Fibroblast of skin of scalp (primary cell): ENCODE results near the gene ZNF385B.
A peak's percentile ranks its signal among the peaks of the same experiment; 100 is the strongest.

Source experiments
- DNase-seq: peaks from one replicate; pipeline ENCODE4 v3.0.0-alpha.2; 2013

Gene ZNF385B

DNA sequence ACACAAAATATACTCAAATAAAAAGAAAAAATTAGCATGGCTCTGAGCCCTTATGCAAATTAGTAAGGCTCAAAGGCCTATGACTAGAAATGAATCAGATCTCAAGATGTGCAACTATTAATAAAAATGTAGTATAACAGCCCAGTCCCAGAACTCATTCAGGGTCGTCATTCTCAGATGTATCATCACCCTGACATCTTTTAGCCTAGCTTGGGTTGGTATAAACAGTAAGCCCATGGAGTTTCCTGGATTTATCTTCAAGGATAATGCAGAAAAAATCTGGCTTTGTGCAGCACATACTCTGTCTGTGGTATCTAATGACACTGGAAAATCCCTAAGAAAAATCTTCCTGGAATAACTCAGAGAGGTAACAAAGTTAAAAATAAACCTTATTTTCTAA lies 239.3 kb downstream of the ZNF385B start:
- DNase-seq = no peak

DNA sequence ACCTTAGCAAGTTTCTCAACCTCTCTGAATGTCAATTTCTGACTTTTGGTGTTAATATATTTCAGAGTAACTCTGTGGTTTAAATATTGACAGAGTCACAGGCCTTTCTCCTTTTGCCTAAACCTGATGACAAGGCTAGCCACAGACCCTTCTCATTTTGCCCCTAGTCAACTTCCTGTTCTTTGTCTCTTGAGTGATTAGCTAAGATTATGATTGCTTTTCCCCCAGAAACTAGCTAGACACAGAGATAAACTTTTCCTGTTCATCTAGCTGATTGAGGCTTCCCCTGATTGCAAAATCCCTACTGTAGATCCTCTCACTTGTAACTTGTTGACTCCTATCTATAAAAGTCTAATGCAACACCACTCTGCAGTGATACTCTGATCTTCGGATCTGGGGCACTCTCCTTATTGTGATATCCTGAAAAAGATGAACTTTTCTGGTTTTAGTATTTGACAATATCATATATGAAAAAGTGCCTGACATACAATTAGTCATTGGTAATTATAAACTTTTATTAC lies 241.4 kb downstream of the ZNF385B start:
- no peak for DNase-seq

DNA sequence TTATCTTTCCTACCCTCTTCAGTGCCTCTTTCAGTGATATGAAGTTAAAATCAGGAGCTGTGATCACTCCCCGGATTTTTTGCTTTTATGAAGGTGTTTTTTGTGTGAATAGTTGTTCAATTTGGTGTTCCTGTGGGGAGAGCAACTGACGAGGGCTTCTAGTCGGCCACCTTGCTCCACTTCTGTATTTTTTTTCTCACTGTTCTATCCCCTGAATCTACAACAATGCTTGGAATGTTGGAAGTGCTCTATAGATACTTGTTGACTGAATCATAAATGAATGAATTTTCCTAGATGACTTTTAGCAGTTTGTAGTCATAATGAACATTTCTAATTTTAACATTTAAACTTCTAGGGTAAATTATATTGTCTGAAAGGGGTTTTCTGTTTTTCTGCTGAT lies 247.3 kb downstream of the ZNF385B start:
- peak; percentile 27 for DNase-seq

DNA sequence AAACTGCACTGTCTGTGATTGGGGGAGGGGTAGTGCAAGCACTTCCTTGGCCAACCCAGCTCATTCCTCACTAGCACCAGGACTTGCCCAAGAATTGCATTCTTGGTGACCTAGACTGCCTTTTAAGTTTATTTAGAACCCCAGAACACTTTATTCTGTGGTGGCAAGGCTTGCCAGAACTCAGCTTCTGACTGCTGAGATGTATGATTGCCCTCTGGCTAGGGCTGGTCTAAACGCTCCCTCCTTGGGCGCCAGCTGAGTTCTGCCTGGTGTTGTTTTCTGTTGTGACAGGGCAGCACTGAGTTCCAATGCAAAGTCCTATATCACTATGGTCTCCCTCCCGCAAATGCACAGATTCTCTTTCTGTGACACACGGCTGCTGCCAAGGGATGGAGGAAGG lies 247.7 kb downstream of the ZNF385B start:
- DNase-seq = peak; percentile 40

DNA sequence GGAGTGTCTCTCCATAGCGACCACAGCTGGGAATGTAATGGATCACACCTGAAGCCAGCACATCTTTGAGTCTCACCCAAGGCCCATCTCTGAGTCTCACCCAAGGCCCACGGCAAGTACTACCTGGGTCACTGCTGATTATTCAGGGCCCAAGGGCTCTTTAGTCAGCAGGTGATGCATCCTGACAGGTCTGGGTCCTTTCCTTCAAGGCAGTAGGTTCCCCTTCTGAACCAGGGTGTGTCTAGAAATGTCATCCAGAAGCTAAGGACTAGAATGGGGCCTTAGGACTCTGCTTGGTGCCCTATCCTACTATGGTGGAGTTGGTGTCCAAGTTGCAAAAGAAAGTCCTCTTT lies 248.1 kb downstream of the ZNF385B start:
- DNase-seq = no peak

DNA sequence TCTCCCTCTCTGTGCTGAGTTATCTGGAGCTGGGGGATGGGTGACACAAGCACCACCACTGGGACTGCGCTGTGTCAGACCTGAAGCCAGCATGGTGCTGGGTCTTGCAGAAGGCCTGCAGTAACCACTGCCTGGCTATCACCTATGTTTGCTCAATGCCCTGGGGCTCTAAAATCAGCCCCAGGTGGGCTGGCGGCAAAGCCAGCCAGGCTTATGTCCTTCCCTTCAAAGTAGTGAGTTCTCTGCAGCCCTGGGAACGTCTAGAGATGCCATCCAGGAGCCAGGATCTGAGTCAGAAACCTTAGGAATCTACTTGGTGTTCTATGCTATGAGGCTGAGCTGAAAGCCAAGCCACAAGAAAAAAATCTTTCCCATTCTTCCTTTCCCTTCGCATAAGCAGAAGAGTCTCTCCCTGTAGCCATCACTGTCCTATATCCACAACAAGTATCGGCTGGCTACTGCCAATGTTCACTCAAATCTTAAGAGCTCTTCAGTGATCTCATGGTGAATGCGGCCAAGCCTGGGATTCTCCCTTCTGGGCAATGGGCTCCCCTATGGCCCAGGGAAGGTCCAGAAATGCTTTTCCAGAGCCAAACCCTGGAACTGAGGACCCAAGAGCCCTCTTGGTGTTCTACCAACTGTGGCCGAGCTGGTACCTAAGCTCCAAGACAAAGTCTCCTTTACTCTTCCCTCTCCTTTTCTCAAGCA lies 248.7 kb downstream of the ZNF385B start:
- peak; percentile 52 for DNase-seq

DNA sequence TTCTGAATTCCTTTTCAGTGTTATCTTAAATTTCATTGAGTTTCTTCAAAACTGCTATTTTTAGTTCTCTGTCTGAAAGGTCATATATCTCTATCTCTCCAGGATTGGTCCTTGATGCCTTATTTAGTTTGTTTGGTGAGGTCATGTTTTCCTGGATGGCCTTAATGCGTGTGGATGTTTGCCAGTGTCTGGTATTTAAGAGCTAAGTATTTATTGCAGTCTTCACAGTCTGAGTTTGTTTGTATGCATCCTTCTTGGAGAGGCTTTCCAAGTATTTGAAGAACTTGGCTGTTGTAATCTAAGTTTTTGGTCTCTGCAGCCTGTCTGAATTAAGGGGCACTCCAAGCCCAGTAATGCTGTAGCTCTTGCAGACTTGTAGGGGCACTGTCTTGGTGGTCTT lies 249.3 kb downstream of the ZNF385B start:
- DNase-seq = peak; percentile 64

DNA sequence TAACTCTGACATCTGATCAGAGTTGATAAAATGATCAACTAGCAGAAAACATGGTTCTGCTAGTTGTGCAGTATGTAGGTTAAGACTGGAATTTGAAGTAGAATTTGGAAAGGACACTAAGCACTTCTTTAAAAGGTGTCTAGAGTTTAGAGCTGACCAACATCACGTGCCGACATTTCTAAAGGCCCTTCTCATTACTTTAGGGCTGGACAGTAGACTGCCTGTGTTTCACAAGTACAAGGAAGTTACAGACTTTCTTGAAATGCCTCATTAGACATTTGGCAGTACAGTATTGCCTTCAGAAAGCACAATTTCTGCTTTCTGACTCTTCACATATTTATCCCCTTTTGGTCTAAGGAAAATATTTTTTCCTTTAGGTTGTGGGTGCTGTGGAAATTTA lies 255.3 kb downstream of the ZNF385B start:
- DNase-seq = no peak

DNA sequence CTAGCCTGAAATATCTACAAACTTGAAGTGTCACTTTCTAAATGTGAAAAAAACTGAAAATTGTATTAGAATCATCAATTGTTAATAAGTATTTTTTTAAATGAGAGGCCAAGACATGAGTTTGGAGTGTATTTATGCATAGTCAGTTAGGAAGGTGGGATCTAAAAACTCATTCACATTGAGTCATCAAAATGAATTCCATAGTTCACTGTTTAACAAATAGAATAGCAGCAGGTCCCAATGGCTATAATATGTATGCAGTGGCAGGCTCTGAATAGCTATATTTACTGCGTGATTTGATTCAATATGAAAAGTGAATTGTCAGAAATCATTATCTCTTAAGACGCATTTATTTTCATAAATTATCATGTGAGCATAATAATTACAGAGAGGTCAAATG lies 256.1 kb downstream of the ZNF385B start:
- DNase-seq = no peak

DNA sequence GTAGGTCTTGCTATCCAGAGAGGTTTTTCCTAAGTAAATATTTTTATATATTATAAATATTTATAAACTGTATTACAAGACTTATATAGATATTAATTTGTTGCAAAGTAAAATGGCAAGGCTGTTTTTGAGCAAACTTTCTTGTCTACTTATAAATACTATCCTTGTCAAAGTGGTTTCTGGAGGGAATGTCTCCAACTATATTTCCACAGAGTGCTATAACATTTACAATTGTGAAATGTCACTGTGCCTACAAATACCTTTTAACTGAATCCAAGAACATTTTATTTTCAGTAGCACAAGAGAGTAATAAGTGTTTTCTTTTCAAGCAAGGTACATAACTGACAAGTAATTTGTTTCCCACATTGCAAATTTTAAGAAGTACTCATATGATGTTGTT lies 256.8 kb downstream of the ZNF385B start:
- DNase-seq = no peak

DNA sequence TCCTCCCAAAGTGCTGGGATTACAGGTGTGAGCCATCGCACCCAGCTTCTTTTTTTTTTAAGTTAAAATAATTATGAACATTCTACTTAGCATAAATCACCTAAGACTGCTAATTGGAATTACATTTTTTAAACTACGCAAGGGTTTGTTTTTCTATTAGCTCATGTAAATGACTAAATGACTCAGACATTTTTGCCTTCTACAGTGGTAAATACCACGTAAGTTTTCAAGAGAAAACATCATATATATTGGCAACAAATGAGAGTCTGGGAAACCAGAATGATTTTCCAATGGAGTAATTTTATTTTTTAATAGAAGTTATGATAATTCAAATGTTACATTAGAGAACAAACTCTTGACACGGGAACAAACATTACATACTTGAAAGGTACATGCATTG lies 259.0 kb downstream of the ZNF385B start:
- DNase-seq = no peak

DNA sequence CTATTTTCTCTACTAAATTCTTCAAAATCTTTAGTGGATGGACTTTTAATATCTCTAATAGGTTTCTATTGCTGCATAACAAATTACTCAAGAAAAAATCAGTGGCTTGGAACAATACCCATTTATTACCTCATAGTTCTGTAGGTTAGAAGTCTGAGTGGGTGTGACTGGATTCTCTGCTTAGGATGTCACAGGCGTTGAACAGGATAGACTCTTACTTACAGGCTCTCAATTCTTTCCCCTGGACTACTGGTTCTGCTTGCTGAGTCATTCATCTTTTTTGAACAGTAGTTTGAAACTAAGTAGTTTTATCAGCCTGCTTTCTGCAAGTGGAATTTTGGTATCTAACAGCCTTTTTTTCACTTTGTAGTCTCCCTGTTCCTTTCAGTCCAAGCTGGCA lies 265.4 kb downstream of the ZNF385B start:
- peak; percentile 27 for DNase-seq

DNA sequence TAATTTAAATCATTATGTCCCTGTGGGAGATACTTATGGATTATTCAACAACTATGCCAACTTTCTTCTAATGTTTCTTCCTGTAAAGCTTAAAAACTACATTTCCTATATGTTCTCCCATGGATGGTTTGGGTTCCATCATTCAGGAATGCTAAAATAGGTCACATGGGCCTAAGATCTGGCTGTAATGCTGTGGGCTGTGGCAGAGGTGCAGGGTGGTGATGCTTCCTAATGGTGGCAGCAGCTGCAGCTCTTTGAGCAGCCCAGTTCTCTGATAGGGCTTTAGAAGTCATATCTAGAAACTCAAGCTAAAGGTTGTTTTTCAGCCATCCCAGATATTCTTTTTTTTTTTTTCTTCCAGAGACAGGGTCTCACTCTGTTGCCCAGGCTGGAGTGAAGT lies 266.1 kb downstream of the ZNF385B start:
- DNase-seq = no peak

DNA sequence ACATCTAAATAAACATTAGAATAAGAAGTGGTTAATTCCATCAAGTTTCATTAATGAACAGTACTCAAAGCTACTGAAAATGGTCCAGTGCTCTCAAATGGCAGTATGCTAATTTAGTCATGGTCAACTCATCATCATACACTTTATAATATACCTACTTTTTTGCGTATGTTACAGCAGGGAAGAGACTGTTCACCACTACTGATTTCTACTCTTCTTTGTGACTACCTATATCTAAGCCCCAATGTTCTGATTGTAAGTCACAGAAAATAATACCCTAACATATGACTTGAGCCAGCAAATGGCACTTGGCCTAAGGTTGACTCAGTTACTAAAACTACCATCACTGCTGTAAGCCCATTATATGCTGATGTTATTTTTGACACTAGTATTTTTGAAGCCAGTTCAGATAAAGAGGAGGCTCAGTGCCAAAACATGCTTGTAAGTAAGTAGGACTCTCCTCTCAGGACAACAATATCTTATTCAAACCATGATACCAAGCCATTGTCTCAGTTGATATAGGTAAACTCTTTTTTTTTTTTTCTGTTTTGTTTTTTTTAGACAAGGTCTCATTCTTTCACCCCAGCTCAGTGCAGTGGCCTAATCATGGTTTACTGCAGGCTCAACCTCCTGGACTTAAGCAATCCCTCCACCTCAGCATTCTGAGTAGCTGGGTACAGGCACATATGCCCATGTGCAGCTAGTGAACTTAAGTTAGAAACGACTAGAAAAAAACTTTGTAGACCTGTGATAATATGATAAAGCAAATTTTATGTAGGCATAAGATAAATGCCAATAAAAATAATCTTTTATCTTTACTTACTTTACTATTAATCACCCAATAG lies 266.9 kb downstream of the ZNF385B start:
- DNase-seq = no peak

DNA sequence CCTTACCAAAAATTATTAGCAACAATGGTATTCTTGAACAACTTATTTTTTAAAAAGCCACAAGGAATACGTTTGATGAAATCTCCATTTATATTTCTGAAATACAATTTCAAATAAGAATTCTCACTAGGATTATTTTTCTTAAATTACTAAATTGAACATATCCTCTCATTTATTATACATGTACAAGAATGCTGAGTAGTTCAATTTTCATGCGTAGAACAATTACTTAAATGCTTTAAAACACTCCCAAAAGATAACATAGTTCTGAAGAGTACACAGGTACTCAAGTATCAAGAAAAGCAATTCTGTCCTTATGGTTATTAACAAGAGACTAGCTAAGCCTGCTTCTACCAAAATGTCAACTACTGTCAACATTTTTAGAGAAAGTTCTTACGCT lies 268.1 kb downstream of the ZNF385B start:
- no peak for DNase-seq

DNA sequence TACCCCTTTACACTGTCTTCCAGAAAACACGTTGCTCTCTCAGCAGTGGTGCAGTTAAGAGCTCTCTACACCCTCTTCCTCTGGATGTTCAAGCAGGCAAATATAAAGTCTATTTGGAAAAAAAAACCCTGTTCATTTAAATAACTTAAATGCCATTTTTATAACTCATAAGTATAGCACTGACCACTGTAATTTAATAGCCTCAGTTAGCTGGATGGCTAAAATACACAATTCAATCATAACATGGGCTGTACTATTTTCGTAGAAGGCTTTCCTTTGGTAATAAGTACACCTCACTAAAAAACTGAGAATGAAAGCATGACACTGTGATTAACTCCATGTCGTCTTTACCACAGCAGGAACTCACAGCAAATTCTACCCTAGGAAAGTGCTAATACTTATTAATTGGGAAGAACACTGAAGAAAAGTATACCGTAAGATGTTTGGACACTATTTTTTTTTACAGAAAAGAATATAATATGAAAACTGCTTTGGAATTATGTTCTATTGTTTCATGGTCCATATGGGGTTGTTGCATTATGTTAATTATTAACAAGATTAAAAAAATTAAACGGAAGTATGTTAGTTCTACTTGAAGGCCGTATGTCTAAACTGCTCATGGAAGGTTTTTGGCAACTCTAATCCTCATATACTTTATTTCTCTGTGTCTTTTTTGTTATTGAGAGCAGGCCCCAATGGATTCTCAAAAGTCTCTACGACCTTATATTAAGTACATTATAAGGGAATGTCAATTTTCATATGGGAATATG lies 269.1 kb downstream of the ZNF385B start:
- DNase-seq = peak; percentile 64

DNA sequence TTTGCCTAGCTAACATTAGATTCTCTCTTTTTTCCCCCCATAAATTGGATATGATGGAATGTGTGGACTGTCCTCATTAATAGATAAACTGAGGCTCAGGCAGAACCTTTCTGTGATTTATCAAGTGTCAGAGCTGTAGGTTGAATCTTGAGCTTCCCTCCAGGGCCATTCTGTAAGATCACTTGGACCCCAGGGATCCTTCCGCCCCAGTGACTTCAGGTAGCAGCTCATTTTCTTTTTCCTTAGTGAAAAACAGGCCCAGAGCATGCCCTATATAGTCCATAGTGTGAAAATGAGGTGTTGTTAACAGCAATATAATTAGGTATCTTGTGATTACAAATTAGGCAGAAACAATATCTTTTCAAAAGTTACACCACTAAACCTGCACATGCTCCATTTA lies 269.7 kb downstream of the ZNF385B start:
- no peak for DNase-seq

DNA sequence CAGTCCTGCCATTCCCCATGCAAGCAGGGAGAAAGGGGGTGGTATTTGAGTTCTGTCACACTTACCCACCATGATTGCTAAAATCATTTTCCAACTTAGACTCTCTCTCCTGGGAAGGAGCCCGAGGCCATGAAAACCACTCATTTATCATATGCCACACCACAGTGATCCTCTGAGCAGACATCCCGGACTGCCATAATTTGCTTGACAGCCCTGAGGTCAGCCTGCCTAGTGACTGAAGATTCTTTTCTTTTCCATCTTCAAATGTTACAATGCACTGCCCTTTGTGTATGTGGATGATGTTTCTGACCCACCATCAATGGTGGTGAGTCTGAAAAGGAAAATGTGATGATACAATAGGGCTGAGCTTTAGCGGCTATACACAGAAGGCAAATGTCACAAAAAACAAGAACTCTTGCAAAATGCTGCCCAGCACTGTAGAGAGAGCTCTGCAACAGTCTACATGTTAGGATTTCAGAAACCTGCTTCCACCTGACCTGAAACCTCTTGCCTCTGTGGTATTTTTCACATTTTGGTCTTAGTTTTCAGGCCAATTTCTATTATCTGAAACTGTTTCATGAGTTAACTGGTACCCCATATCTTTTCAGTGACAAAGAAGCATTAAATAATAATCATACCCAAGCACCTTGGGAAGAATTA lies 272.8 kb downstream of the ZNF385B start:
- DNase-seq = no peak

DNA sequence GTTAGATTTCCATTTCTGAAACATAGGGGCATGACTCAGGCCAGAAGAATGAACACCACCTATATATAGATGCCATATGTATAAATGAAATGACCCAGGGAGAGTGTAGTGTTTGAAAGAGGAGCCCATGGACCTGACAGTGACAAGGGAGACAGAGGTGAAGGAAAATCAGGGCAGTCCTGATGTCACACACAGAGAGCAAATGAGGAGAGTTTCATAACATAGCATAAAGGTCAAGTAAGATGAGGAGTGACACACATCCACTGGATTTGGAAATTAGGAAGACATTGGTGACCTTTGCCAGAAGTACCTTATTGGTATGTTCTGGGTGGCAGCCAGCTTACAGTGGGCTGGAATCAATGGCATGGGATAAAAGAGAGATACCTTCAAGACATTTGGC lies 276.7 kb downstream of the ZNF385B start:
- no peak for DNase-seq

DNA sequence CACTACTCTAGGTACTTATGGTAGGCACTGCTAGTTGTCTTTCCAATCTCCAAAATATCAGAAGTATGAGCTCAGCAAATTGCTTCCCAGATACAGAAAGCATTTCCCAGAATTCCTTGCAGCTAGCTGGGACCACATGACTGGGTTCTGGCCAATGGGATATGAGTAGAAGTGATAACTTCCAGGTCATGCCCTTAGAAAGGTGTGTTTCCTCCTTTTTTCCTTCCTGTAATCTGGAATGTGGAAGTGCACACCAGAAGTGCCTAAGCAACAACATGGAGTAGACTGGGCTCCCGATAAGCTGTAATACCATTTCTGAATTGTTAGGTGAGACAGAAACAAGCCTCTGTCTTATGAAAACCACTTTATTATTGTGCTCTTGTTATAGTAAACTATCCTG lies 279.8 kb downstream of the ZNF385B start:
- DNase-seq = no peak

DNA sequence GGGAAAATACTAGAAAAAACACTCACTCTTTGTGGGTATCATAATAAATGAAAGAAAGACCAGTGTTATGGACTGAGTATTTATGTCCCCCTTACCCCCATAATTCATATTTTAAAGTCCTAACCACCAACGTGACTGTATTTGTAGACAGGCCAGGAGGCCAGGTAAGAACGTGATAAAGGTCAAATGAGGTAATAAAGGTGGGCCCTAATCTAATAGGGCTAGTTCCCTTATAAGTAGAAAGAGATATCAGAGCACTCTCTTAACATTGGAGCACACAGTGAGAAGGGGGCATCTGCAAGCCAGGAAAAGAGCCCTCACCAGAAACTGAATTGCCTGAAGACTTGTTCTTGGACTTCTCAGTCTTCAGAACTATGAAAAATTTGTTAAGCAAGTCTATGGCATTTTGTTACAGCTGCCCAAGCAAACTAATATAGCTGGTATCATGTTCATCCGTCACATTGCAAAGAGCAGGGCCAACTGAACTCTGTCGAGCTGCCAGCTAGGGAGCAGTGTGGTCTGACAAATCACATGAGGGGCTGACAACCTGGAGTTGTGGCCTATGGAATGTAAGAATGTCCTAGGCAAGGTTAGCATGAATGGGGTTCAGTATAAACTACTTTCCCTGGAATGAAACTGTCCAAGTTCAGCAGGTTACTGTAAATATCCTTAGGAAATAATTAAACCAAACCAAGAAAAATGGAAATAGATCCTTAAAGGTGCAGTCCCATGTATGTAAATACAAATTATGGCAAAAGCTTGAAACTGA lies 280.9 kb downstream of the ZNF385B start:
- no peak for DNase-seq

DNA sequence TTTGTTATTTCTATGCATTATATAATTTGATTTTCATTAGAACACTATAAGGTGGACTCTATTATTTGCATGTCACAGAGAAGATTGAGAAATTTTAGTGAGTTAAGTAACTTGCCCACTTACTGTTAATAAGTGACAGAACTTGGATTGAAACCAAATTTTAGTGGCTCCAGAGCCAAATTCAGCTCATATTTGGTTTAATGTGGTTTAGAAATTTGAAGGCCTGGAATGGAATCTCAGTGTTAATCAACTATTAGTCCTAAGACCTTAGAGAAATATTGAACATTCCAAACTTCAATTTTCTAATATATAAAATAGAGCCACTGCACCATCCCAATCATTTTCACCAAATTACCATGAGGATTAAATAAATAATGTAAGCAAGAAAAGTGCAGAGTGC lies 281.6 kb downstream of the ZNF385B start:
- peak; percentile 11 for DNase-seq
